ENCODE results near the gene SLC11A2.
"Not testable (repeated sequence)": the region's sequence is repeated elsewhere in the genome, so short reads cannot be mapped to it uniquely, and the experiment has no call there.

SLC11A2 gene

GRCh38 chr12:50960130-50960529, 66.1 kb downstream of the SLC11A2 start:
- Histone ChIP-seq H3K27ac (ENCODE audit: low read depth, low read length) (no peak overlapping the region), H3K9me3 (ENCODE audit: low read length) (no peaks in the 10 kb centered on the region), H3K4me1 (ENCODE audit: insufficient read depth, low read length) (no peaks in the 10 kb centered on the region), H3K27me3 (ENCODE audit: control insufficient read depth in 1 of 2, insufficient read depth in 2 of 2, low read length in 2 of 2) (no peaks in the 10 kb centered on the region), H3K4me3 (ENCODE audit: low read depth in 1 of 2, low read length in 2 of 2) (no peak overlapping the region), H3K9ac (ENCODE audit: low read length) (no peak overlapping the region), H3K36me3 (ENCODE audit: insufficient read depth, low read length) (no peaks in the 10 kb centered on the region)

- Histone ChIP-seq H3K9ac (ENCODE audit: low read length) (no peak overlapping the region), H3K27ac (ENCODE audit: low read depth, low read length) (no peak overlapping the region), H3K36me3 (ENCODE audit: insufficient read depth, low read length) (no peaks in the 10 kb centered on the region), H3K27me3 (ENCODE audit: control insufficient read depth in 1 of 2, insufficient read depth in 2 of 2, low read length in 2 of 2) (no peaks in the 10 kb centered on the region), H3K9me3 (ENCODE audit: low read length) (no peaks in the 10 kb centered on the region), H3K4me1 (ENCODE audit: insufficient read depth, low read length) (no peaks in the 10 kb centered on the region), H3K4me3 (ENCODE audit: low read depth in 1 of 2, low read length in 2 of 2) (no peak overlapping the region)
These were observed 70.5 kb downstream of the SLC11A2 start for GRCh38 chr12:50955697-50956096.

GRCh38 chr12:50955288-50955687, 70.9 kb downstream of the SLC11A2 start:
- Histone ChIP-seq H3K9me3 (ENCODE audit: low read length) (no peaks in the 10 kb centered on the region), H3K27ac (ENCODE audit: low read depth, low read length) (no peak overlapping the region), H3K4me1 (ENCODE audit: insufficient read depth, low read length) (no peaks in the 10 kb centered on the region), H3K27me3 (ENCODE audit: control insufficient read depth in 1 of 2, insufficient read depth in 2 of 2, low read length in 2 of 2) (no peaks in the 10 kb centered on the region), H3K36me3 (ENCODE audit: insufficient read depth, low read length) (no peaks in the 10 kb centered on the region), H3K9ac (ENCODE audit: low read length) (no peak overlapping the region), H3K4me3 (ENCODE audit: low read depth in 1 of 2, low read length in 2 of 2) (no peak overlapping the region)

GRCh38 chr12:50954789-50955188, 71.4 kb downstream of the SLC11A2 start:
- not testable (repeated sequence) for H3K4me1 ChIP-seq (ENCODE audit: insufficient read depth, low read length); H3K36me3 ChIP-seq (ENCODE audit: insufficient read depth, low read length); H3K27ac ChIP-seq (ENCODE audit: low read depth, low read length); H3K9me3 ChIP-seq (ENCODE audit: low read length); H3K4me3 ChIP-seq (ENCODE audit: low read depth in 1 of 2, low read length in 2 of 2); H3K27me3 ChIP-seq (ENCODE audit: control insufficient read depth in 1 of 2, insufficient read depth in 2 of 2, low read length in 2 of 2); H3K9ac ChIP-seq (ENCODE audit: low read length)

- Histone ChIP-seq H3K9ac (ENCODE audit: low read length) (no peak overlapping the region), H3K9me3 (ENCODE audit: low read length) (no peaks in the 10 kb centered on the region)
These were observed 73.1 kb downstream of the SLC11A2 start for GRCh38 chr12:50953047-50953446.

GRCh38 chr12:50952510-50952909, 73.7 kb downstream of the SLC11A2 start, which contains the start of gene HIGD1C:
HIGD1C (plus strand) TSS chr12:50952544; CDS start chr12:50953999, 1,455 bp downstream.
- Histone ChIP-seq H3K36me3 (ENCODE audit: insufficient read depth, low read length) (no peaks in the 10 kb centered on the region), H3K4me1 (ENCODE audit: insufficient read depth, low read length) (no peaks in the 10 kb centered on the region), H3K27me3 (ENCODE audit: control insufficient read depth in 1 of 2, insufficient read depth in 2 of 2, low read length in 2 of 2) (no peaks in the 10 kb centered on the region), H3K9me3 (ENCODE audit: low read length) (no peaks in the 10 kb centered on the region), H3K27ac (ENCODE audit: low read depth, low read length) (no peak within 1 kb of the TSS), H3K4me3 (ENCODE audit: low read depth in 1 of 2, low read length in 2 of 2) (no peak within 1 kb of the TSS), H3K9ac (ENCODE audit: low read length) (no peak within 1 kb of the TSS)

More at GRCh38 chr12:50953047-50953446, 73.1 kb downstream of the SLC11A2 start:
- H3K27me3 ChIP-seq (ENCODE audit: control insufficient read depth in 1 of 2, insufficient read depth in 2 of 2, low read length in 2 of 2): no peaks in the 10 kb centered on the region
- H3K4me3 ChIP-seq (ENCODE audit: low read depth in 1 of 2, low read length in 2 of 2): no peak overlapping the region
- no peak overlapping the region for H3K27ac ChIP-seq (ENCODE audit: low read depth, low read length)
- no peaks in the 10 kb centered on the region for H3K4me1 ChIP-seq (ENCODE audit: insufficient read depth, low read length)
- H3K36me3 ChIP-seq (ENCODE audit: insufficient read depth, low read length): no peaks in the 10 kb centered on the region

- H3K9me3 ChIP-seq (ENCODE audit: low read length): no peaks in the 10 kb centered on the region
- no peaks in the 10 kb centered on the region for H3K27me3 ChIP-seq (ENCODE audit: control insufficient read depth in 1 of 2, insufficient read depth in 2 of 2, low read length in 2 of 2)
- H3K9ac ChIP-seq (ENCODE audit: low read length): no peak overlapping the region
- no peaks in the 10 kb centered on the region for H3K36me3 ChIP-seq (ENCODE audit: insufficient read depth, low read length)
- H3K4me3 ChIP-seq (ENCODE audit: low read depth in 1 of 2, low read length in 2 of 2): no peak overlapping the region
- no peaks in the 10 kb centered on the region for H3K4me1 ChIP-seq (ENCODE audit: insufficient read depth, low read length)
- H3K27ac ChIP-seq (ENCODE audit: low read depth, low read length): no peak overlapping the region
These were observed 75.1 kb downstream of the SLC11A2 start for GRCh38 chr12:50951112-50951511.

- H3K9me3 ChIP-seq (ENCODE audit: low read length): no peaks in the 10 kb centered on the region
- no peak overlapping the region for H3K4me3 ChIP-seq (ENCODE audit: low read depth in 1 of 2, low read length in 2 of 2)
- H3K9ac ChIP-seq (ENCODE audit: low read length): no peak overlapping the region
- no peaks in the 10 kb centered on the region for H3K4me1 ChIP-seq (ENCODE audit: insufficient read depth, low read length)
- H3K27me3 ChIP-seq (ENCODE audit: control insufficient read depth in 1 of 2, insufficient read depth in 2 of 2, low read length in 2 of 2): no peaks in the 10 kb centered on the region
- H3K27ac ChIP-seq (ENCODE audit: low read depth, low read length): no peak overlapping the region
- H3K36me3 ChIP-seq (ENCODE audit: insufficient read depth, low read length): no peaks in the 10 kb centered on the region
These were observed 76.3 kb downstream of the SLC11A2 start for GRCh38 chr12:50949801-50950302.

GRCh38 chr12:50948798-50949197, 77.4 kb downstream of the SLC11A2 start:
- Histone ChIP-seq H3K9me3 (ENCODE audit: low read length) (no peaks in the 10 kb centered on the region), H3K9ac (ENCODE audit: low read length) (no peak overlapping the region), H3K4me3 (ENCODE audit: low read depth in 1 of 2, low read length in 2 of 2) (no peak overlapping the region), H3K4me1 (ENCODE audit: insufficient read depth, low read length) (no peaks in the 10 kb centered on the region), H3K27me3 (ENCODE audit: control insufficient read depth in 1 of 2, insufficient read depth in 2 of 2, low read length in 2 of 2) (no peaks in the 10 kb centered on the region), H3K36me3 (ENCODE audit: insufficient read depth, low read length) (no peaks in the 10 kb centered on the region), H3K27ac (ENCODE audit: low read depth, low read length) (no peak overlapping the region)

- H3K27ac ChIP-seq (ENCODE audit: low read depth, low read length): no peak overlapping the region
- H3K4me1 ChIP-seq (ENCODE audit: insufficient read depth, low read length): no peaks in the 10 kb centered on the region
- no peak overlapping the region for H3K9ac ChIP-seq (ENCODE audit: low read length)
- H3K27me3 ChIP-seq (ENCODE audit: control insufficient read depth in 1 of 2, insufficient read depth in 2 of 2, low read length in 2 of 2): no peaks in the 10 kb centered on the region
- no peak overlapping the region for H3K4me3 ChIP-seq (ENCODE audit: low read depth in 1 of 2, low read length in 2 of 2)
- no peaks in the 10 kb centered on the region for H3K36me3 ChIP-seq (ENCODE audit: insufficient read depth, low read length)
- H3K9me3 ChIP-seq (ENCODE audit: low read length): no peaks in the 10 kb centered on the region
These were observed 78.1 kb downstream of the SLC11A2 start for GRCh38 chr12:50947933-50948626.

GRCh38 chr12:50937653-50938052, 88.5 kb downstream of the SLC11A2 start:
- H3K9me3 ChIP-seq (ENCODE audit: low read length): no peaks in the 10 kb centered on the region
- no peak overlapping the region for H3K9ac ChIP-seq (ENCODE audit: low read length)
- H3K4me1 ChIP-seq (ENCODE audit: insufficient read depth, low read length): peaks cover 27% of the 10 kb centered on the region
- no peaks in the 10 kb centered on the region for H3K27me3 ChIP-seq (ENCODE audit: control insufficient read depth in 1 of 2, insufficient read depth in 2 of 2, low read length in 2 of 2)
- H3K27ac ChIP-seq (ENCODE audit: low read depth, low read length): no peak overlapping the region
- H3K36me3 ChIP-seq (ENCODE audit: insufficient read depth, low read length): peaks cover 4% of the 10 kb centered on the region
- no peak overlapping the region for H3K4me3 ChIP-seq (ENCODE audit: low read depth in 1 of 2, low read length in 2 of 2)

All from muscle layer of colon (tissue), 2 donors.